Measurements from ENCODE around the gene TSPO2.

TSPO2 gene

GRCh38 chr6:41080621-41081020 lies 38.4 kb downstream of the TSPO2 start:
- no peak overlapping the region for H3K4me3 ChIP-seq (ENCODE audit: low read length)
- TF ChIP-seq CTCF (conservative IDR thresholded peaks at IDR 0.05; ENCODE audit: low read depth, low read length): no peak
- no peak for DNase-seq (ENCODE audit: low read depth)

- no peak for DNase-seq (ENCODE audit: low read depth)
- TF ChIP-seq CTCF (conservative IDR thresholded peaks at IDR 0.05; ENCODE audit: low read depth, low read length): no peak
- no peak overlapping the region for H3K4me3 ChIP-seq (ENCODE audit: low read length)
Measured at GRCh38 chr6:41083072-41083471, 40.8 kb downstream of the TSPO2 start.

- DNase-seq (ENCODE audit: low read depth): no peak
- TF ChIP-seq CTCF (conservative IDR thresholded peaks at IDR 0.05; ENCODE audit: low read depth, low read length): no peak
- no peak overlapping the region for H3K4me3 ChIP-seq (ENCODE audit: low read length)
Measured at GRCh38 chr6:41085182-41085581, 42.9 kb downstream of the TSPO2 start.

- DNase-seq (ENCODE audit: low read depth): no peak
- H3K4me3 ChIP-seq (ENCODE audit: low read length): no peak overlapping the region
- TF ChIP-seq CTCF (conservative IDR thresholded peaks at IDR 0.05; ENCODE audit: low read depth, low read length): no peak
Measured at GRCh38 chr6:41088451-41088850, 46.2 kb downstream of the TSPO2 start.

- no peak for DNase-seq (ENCODE audit: low read depth)
- TF ChIP-seq CTCF (conservative IDR thresholded peaks at IDR 0.05; ENCODE audit: low read depth, low read length): no peak
- no peak overlapping the region for H3K4me3 ChIP-seq (ENCODE audit: low read length)
Measured at GRCh38 chr6:41090841-41091761, 48.8 kb downstream of the TSPO2 start.

GRCh38 chr6:41092421-41093140 lies 50.3 kb downstream of the TSPO2 start:
- H3K4me3 ChIP-seq (ENCODE audit: low read length): no peak overlapping the region
- peak; percentile 59 for TF ChIP-seq CTCF (conservative IDR thresholded peaks at IDR 0.05; ENCODE audit: low read depth, low read length)
- no peak for DNase-seq (ENCODE audit: low read depth)

Data from retinal pigment epithelial cell (primary cell).